Activated CD8-positive, alpha-beta T cell treated with anti-CD3 and anti-CD28 coated beads for 36 hours (primary cell): ENCODE results near the gene E2F8. TPM values are rescaled to one million over a fixed set of nuclear protein-coding genes. Genes with fewer than 3 reads are reported as not detected.

Source experiments
- ATAC-seq: fragments of 200-7000 bp; cut with Tn5 transposase; one replicate; pipeline ENCODE4 v1.10.0; 2021; ENCODE audit warnings: mild to moderate bottlenecking, moderate library complexity
- CTCF ChIA-PET: fragments of 350-600 bp; sonication (Branson Sonifier 250); formaldehyde crosslinking; loops from one replicate; lab custom pipeline; 2021; ENCODE audit warnings: antibody characterized with exemption; lab: Charles Lee
- POLR2A ChIA-PET: fragments of 350-600 bp; sonication (Branson Sonifier 250); formaldehyde crosslinking; loops from one replicate; lab custom pipeline; 2021; ENCODE audit warnings: antibody characterized with exemption; lab: Charles Lee
- DNase-seq: peaks from one replicate; pipeline ENCODE4 v3.0.0-alpha.2; 2020
- H3K27ac Mint-ChIP-seq: one replicate; pipeline ENCODE4 v1.8.0; 2021; ENCODE audit warnings: mild to moderate bottlenecking, mixed read lengths
- H3K27me3 Mint-ChIP-seq: one replicate; pipeline ENCODE4 v1.8.0; 2021; ENCODE audit warnings: mixed read lengths
- H3K36me3 Mint-ChIP-seq: one replicate; pipeline ENCODE4 v1.8.0; 2021; ENCODE audit warnings: low read depth, mixed read lengths
- H3K4me1 Mint-ChIP-seq: one replicate; pipeline ENCODE4 v1.8.0; 2021; ENCODE audit warnings: low read depth, mixed read lengths
- H3K4me3 Mint-ChIP-seq: one replicate; pipeline ENCODE4 v1.8.0; 2021; ENCODE audit warnings: mild to moderate bottlenecking, moderate library complexity, mixed read lengths
- H3K9me3 Mint-ChIP-seq: one replicate; pipeline ENCODE4 v1.8.0; 2021; ENCODE audit warnings: mixed read lengths
- CTCF ChIP-seq: fragments of 200-600 bp; IDR thresholded peaks from one replicate; pipeline ENCODE4 v1.8.0; 2022; ENCODE audit warnings: antibody characterized with exemption, mild to moderate bottlenecking
- intact Hi-C: fragments of 100-400 bp; cut with micrococcal nuclease; formaldehyde crosslinking; loops from one replicate; pipeline ENCODE4 v1.10.0; 2022
- total RNA-seq, 2 experiments: library from RNA; stranded (reverse); gene quantifications; one replicate each; pipeline ENCODE4 v1.2.3, GENCODE V29; 2021

Gene E2F8
- total RNA-seq, 2 experiments from 2014 or later, result 12.9 to 13.1 TPM

GRCh38 chr11:19283991-19284390, 43.2 kb upstream of the E2F8 start:
- peaks cover 14% of the 10 kb centered on the region for H3K4me1 Mint-ChIP-seq
- ChIA-PET POLR2A (no interaction called here), CTCF (interaction anchor here (2.5 kb wide), 1 partner anchor 213 kb away, joined by 5 read pairs; no protein-coding TSS in a partner anchor)
- intact Hi-C loops, result no loop called here
- no peaks in the 10 kb centered on the region for H3K27me3 Mint-ChIP-seq
- ATAC-seq, result no peak
- no peak overlapping the region for H3K27ac Mint-ChIP-seq
- no peaks in the 10 kb centered on the region for H3K9me3 Mint-ChIP-seq
- no peak for TF ChIP-seq CTCF
- no peak for DNase-seq
- no peaks in the 10 kb centered on the region for H3K36me3 Mint-ChIP-seq
- H3K4me3 Mint-ChIP-seq, result no peak overlapping the region

GRCh38 chr11:19281555-19281954, 40.8 kb upstream of the E2F8 start:
- H3K27ac Mint-ChIP-seq, result no peak overlapping the region
- intact Hi-C loops, result no loop called here
- no peaks in the 10 kb centered on the region for H3K27me3 Mint-ChIP-seq
- no peak for ATAC-seq
- H3K4me3 Mint-ChIP-seq, result no peak overlapping the region
- H3K36me3 Mint-ChIP-seq, result no peaks in the 10 kb centered on the region
- ChIA-PET POLR2A (no interaction called here), CTCF (interaction anchor here (1.0 to 2.5 kb wide), 2 partner anchors 22 to 211 kb away, joined by 5 read pairs; no protein-coding TSS in a partner anchor)
- no peak for DNase-seq
- peaks cover 14% of the 10 kb centered on the region for H3K4me1 Mint-ChIP-seq
- H3K9me3 Mint-ChIP-seq, result no peaks in the 10 kb centered on the region
- TF ChIP-seq CTCF, result no peak

GRCh38 chr11:19281041-19281440, 40.3 kb upstream of the E2F8 start:
- Mint-ChIP-seq H3K9me3 (no peaks in the 10 kb centered on the region), H3K4me3 (no peak overlapping the region), H3K27ac (peak overlapping the region; percentile 39), H3K27me3 (no peaks in the 10 kb centered on the region), H3K36me3 (no peaks in the 10 kb centered on the region), H3K4me1 (peaks cover 14% of the 10 kb centered on the region)
- ChIA-PET CTCF (interaction anchor here (1.0 kb wide), 1 partner anchor 22 kb away, joined by 5 read pairs; no protein-coding TSS in a partner anchor), POLR2A (no interaction called here)
- no peak for ATAC-seq
- intact Hi-C loops, result no loop called here
- TF ChIP-seq CTCF, result no peak
- DNase-seq, result peak; percentile 9

GRCh38 chr11:19279451-19279850, 38.7 kb upstream of the E2F8 start:
- ATAC-seq (no peak), DNase-seq (no peak)
- no peaks in the 10 kb centered on the region for H3K27me3 Mint-ChIP-seq
- CTCF ChIA-PET, result interaction anchor here (1.0 kb wide), 1 partner anchor 20 kb away, joined by 4 read pairs; no protein-coding TSS in a partner anchor
- POLR2A ChIA-PET, result interaction anchor here (1.4 kb wide), 1 partner anchor 37 kb away, joined by 3 read pairs; no protein-coding TSS in a partner anchor
- peaks cover 13% of the 10 kb centered on the region for H3K4me1 Mint-ChIP-seq
- H3K9me3 Mint-ChIP-seq, result no peaks in the 10 kb centered on the region
- H3K4me3 Mint-ChIP-seq, result no peak overlapping the region
- no peak for TF ChIP-seq CTCF
- intact Hi-C loops, result no loop called here
- H3K27ac Mint-ChIP-seq, result no peak overlapping the region
- no peaks in the 10 kb centered on the region for H3K36me3 Mint-ChIP-seq

GRCh38 chr11:19276859-19277808, 36.4 kb upstream of the E2F8 start:
- DNase-seq (no peak), ATAC-seq (no peak)
- intact Hi-C loops, result no loop called here
- TF ChIP-seq CTCF, result no peak
- peaks cover 2% of the 10 kb centered on the region for H3K27me3 Mint-ChIP-seq
- no peak overlapping the region for H3K4me3 Mint-ChIP-seq
- no peaks in the 10 kb centered on the region for H3K36me3 Mint-ChIP-seq
- H3K27ac Mint-ChIP-seq, result no peak overlapping the region
- CTCF ChIA-PET, result interaction anchor here (1.5 kb wide), 1 partner anchor 200 kb away, joined by 3 read pairs; no protein-coding TSS in a partner anchor
- H3K4me1 Mint-ChIP-seq, result peaks cover 3% of the 10 kb centered on the region
- POLR2A ChIA-PET, result no interaction called here
- peaks cover 3% of the 10 kb centered on the region for H3K9me3 Mint-ChIP-seq
